HS-27A (cell line): Measurements from ENCODE around the gene IL11.
A peak's percentile ranks its signal among the peaks of the same experiment; 100 is the strongest.
"Not testable (repeated sequence)": the region's sequence is repeated elsewhere in the genome, so short reads cannot be mapped to it uniquely, and the experiment has no call there.

Source experiments
- DNase-seq: peaks from one replicate; pipeline ENCODE4 v3.0.0-alpha.2; 2012; ENCODE audit warnings: low read depth, missing footprints

Gene IL11

DNA sequence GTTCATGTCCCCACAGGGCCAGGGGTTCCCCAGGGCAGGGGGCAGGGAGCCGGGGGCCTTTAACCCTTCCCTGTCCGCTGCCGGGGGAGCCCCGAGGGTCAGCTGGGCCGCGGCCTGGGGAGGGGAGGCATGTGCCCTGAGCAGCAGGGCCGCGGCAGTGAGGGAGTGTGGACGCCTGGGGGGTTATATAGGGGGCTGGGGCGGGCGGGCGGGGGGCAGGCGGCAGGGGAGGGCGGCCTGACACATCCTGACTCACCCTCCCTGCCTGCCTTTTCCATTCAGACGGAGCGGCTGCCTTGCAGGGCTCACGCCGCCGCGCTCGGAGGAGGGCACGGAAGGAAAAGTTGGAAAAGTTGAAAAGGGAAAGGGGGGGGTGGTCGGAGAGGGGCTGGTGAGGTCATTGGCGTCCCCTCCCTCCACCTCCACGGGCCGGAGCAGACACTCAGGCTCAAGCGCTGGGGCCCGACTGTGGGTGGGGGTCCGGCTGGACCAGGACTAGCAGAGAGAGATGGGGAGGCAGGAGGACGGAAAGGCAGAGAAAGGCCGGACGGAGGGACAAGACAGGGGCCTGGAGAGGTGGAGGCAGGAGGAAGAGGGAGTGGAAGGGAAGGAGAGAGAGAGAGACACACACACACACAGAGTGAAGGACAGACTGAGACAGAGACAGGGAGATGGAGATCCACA lies at the start of gene IL11:
Gene IL11 (minus strand): TSS at position 159 of the 684 bp plus-strand sequence. CDS start 153 bp downstream, at position 6.
- DNase-seq, result no peak

DNA sequence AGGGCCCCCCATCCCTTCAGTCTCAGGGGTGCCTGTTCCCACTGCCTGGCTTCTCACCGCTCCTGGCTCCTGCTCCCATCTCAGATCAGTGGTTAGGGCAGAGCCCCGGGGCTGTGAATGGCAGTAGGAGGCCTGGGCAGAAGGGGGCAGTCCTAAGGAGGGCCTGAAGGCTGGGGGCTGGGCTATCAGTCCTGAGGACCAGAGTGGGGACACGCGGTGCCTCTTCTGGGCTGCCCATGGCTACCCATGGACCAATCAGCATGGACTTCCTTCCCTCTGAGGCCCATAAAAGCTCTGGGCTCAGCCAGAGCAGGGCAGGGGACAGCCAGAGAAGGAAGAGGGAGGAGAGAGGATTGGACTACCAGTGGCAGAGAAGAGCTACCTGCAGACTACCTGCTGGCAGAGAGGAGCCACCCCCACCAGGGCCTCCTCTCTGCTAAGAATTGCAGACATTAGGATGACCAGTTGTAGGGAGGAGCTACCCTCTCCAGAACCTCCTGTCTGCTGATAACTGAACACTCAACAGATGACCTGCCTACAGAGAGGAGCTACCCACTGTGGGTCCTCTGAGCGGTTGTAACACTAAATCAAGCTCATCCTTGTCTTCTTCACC lies 49.5 kb upstream of the IL11 start:
- DNase-seq, result no peak

DNA sequence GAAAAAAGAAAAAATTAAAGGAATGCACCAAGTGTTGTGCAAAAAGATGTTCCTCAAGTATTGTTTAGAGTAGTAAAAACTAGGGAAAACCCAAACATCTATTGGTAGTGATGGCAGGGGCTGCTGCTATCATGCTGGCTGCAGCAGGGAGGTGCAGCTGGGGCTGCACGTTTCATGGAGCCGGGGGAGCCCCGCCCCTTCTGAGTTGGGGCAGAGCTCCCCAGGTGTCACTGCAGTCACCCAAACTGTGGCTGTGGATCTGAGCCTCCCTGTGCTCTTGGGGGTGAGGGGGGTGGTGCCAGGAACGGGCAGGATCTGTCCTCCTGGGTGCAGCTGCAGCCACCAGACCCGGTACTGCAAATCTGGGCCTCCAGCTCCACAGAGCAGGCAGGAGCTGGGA lies 48.8 kb upstream of the IL11 start:
- no peak for DNase-seq

DNA sequence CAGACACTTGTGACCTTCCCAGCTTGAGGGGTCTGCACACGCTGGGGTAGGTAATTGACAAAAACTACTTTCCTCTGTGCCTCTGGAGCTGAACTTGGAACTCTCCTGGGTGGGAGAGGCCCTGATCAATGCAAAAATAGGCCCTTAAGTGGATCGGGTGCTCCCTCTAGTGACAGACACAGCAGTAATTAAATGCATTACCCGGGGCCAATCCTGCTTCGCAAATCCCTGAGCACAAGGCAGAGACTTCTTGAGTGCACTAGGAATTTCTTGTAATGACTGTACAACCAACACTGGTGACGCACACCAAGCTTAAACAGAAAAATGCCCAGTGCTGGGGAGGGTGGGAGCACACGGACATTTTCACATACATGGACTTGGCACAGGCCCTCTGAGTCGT lies 47.9 kb upstream of the IL11 start:
- peak; percentile 77 for DNase-seq

DNA sequence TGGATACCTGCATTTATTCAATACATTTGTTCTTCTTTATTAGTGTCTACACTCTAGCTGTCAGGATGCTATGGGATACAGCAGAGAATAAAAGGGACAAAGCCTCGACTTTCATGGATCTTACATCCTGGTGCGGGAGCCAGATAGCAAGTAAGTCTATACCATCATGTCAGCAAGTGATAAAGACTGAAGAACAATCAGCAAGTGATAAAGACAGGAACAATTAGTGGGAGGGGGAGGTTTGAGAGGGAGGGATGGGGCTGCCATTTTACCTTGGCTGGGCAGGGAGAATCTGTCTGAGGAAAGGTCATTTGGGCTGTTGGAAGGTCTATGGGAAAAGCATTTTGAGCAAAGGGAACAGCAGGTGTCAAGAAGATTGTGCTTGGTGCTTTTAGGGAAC lies 39.9 kb upstream of the IL11 start:
- DNase-seq, result no peak

DNA sequence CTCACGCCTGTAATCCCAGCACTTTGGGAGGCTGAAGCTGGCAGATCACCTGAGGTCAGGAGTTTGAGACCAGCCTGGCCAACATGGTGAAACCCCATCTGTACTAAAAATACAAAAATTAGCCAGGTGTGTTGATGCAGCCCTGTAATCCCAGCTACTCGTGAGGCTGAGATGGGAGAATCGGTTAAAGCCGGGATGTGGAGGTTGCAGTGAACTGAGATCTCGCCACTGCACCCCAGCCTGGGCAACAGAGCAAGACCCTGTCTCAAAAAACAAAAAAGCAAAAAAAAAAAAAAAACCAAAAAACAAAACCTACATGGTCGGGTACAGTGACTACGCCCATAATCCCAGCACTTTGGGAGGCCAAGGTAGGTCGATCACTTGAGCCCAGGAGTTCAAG lies 38.9 kb upstream of the IL11 start:
- not testable (repeated sequence) for DNase-seq

DNA sequence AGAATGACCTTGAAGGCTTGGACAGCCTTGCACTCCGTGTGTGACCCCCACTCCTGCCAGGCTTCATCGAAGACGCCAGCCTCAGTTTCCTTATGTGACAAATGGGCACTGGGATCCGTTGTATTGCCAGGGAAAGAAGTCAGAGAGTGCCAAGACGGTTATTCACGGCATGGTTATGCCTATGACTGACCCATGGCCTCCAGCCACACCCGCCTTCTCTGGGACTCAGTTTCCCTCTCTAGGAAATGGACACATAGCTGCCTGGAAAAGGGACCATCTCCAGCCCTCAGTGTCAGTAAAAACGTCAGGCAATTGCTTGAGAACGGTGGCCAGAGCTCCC lies 38.2 kb upstream of the IL11 start:
- DNase-seq, result no peak

DNA sequence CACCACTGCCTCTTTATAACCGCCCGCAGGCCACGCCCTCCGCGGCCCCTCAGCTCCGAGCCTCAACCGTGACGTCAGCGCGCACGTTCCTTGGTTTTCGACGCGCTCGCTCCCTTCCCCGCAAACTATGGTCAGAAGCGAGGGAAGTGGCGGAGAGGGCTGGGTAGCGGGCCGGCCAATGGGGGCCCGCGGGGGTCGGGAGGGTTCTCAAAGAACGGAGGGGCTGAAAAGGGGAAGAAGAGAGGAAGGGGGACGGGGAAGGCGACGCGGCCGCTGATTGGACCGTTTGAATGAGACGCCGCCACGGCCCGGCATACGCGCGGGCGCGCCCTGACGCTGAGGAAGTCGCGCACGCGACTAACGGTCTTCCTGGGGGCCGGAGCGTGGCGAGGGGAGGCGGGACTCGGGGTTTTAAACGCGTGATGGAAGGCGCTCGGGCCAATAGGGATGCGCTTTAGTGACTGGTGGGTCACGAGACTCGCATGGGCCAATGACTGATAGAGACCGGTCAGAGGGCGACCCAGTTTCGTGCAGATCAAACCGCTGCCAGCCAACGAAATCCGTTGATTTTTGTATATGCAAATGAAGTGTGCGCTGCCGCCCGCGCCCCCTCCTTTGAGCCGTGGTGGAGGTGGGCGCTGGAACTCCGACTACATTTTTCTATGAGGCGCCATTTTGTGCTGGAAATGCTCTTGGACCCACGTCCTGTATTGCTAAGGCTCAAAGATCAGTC lies 37.7 kb upstream of the IL11 start:
- DNase-seq, result peak; percentile 99

DNA sequence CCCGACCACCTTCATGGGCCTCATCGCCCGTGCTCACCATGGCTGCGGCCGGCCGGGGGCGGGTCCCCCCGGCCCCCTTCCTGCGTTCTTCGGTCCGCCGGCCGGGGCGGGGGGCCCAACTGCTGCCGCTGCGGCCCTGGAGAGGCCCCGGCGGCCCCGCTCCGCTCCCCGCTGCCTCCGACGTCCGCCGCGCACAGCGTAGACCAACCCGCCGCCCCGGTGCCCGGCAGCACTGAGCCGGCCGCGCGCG lies 37.2 kb upstream of the IL11 start, which contains the start of gene UBE2S:
Gene UBE2S (minus strand): TSS at position 239 of the 250 bp plus-strand sequence. CDS start 199 bp downstream, at position 40.
- not testable (repeated sequence) for DNase-seq

DNA sequence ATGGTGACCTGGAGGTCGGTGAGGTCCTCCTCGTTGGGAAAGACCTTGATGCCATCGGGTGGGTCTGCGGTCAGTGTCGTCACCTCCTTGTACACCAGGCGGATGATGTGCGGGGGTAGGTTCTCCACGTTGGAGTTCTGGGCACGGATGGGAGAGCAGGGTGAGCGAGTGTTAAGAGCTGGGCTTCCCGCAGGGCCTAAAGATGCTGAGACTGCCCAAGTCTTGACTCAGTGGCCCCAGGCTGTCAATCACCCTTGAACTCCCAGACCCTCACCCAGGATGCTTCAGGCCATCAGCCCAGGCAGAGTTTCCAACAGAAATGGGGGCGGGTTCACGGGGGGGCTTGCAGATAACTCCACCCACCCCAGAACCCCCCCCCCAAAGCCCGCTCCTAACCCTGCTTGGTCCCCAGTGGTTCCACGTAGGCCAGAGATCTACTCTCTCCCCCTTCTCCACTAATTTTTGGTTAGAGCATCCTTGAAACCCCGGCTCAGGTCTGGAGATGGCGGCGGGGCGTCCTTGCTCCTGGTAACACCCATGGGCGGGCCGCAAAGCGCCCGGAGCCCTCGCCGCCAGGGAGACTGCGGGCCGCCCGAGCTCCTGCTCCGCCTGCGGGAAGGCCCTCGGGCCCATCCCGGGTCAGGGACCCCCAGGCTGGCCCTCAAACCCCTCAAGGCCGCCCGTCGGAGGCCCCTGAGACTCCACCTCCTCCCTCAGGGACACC lies 36.7 kb upstream of the IL11 start:
- no peak for DNase-seq

DNA sequence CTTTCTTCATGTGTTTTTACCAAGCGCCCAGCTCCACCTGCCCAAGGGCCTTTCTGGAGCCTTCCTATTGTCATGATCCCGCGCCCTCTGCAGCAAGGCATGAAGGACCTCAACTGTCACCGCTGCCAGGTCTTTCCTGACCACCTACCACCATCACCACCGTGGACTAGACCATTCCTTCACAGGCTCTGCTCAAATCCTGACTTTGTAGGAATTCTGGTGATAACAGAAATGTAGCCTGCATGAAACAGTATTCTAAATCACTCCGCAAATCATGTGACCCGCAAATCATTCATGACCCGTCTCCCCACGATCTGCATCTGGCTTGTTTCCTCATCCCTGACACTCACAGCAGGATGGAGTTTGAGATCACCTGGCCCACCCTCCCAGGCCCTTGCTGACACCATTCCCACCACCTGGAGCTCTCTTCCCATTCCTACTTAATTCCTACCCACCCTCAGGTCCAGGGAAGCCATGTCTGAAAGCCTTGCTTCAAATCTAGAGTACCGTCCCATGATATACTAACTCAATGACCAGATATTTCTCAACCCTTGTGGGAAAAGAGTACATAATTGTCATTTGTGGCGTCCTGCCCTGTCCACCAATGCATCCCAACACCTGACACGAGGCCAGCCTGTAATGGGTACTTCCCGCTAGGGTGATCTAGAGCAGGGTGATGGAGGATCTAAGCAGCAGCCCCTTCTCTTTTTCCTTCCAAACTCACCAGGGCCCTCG lies 36.0 kb upstream of the IL11 start:
- no peak for DNase-seq

DNA sequence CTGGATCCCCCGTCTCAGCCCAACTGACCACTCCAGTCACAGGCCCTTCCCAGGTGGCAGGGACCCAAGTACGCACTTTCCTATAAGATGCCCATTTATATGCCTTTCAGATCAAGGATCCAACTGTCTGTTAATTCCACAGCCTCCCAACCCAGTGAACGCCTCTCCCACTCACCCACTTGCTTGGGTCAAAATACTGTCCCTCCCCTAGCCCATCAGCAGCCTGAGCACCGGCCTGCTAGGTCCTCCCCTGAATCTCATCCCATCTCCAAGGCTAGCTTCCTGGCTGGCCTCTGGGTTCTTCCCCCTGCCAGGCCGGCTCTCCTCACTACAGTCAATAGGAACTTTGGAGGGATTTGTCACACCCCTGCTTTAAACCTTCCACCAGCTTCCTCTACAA lies 35.4 kb upstream of the IL11 start:
- DNase-seq, result no peak

DNA sequence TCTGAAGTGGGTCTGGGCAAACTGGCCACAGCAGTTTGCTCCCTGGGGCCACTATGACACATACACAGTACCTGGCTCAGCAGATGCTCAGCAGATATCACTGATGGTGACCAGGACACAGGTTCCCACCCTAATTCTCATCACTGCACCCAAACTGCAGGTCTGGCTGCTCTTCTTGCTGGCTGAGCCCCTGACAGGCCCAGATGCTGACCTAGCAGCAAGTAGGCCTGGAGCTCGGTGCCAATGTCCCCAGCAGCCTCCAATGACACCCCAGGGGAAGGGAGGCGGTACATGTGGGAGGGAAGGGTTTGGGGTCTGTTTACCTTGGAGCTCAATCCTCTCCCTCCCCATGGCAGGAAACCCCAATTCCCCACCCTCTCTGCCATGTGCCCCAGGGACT lies 32.2 kb upstream of the IL11 start:
- DNase-seq, result no peak

DNA sequence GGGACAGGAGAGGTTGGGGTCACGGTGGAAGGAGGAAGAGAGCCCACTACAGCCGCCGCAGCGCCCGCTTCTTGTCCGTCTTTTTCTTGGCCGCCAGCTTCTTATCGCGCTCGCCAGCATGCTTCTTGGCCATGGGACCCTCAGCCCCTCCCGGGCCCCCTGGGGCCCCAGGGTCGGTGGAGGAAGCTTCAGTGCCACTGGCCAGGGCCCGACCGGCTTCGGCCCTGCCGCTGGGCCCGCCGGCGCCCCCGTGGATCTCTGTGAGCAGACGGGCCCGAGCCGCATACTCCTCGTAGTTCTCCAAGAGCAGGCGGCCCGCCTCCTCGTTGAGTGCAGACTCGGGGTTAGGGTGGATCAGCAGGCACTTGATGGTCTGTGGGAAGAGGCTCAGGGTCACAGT lies 31.1 kb upstream of the IL11 start:
- not testable (repeated sequence) for DNase-seq

DNA sequence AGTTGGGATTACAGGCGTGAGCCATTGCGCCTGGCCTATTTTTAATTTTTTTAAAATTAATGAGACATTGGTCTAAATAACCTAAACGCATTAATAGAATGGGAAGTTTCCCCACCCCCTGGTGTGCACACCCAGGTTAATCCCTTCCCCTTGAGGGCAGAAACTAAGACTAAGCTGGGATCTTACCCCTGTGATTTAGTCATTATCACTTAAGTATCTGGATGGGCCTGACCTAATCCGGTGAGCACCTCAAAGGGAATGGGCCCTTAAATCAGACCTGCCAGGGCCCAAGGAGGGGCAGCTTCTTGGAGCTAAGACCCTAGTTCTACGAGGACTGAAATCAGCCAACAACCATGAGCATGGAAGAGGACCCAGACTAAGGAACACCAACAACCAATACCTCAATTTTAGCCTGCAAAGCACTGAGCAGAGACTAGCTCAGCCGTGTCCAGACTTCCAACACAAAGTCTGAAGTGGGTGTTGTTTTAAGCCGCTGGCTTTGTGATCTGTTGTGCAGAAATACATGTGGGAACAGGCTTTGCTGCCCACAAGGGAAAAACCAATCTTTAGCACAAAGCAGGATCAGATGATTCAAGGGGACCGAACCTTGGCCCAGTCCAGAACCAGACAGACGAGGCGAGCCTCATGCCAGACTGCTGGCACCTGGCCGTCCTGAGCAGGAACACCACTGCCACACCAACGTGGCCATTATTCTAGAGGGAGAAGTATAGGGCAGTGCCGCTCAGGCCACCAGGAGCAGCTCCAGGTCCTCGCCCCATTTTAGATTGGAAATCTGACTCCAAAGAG lies 30.2 kb upstream of the IL11 start:
- DNase-seq, result no peak

DNA sequence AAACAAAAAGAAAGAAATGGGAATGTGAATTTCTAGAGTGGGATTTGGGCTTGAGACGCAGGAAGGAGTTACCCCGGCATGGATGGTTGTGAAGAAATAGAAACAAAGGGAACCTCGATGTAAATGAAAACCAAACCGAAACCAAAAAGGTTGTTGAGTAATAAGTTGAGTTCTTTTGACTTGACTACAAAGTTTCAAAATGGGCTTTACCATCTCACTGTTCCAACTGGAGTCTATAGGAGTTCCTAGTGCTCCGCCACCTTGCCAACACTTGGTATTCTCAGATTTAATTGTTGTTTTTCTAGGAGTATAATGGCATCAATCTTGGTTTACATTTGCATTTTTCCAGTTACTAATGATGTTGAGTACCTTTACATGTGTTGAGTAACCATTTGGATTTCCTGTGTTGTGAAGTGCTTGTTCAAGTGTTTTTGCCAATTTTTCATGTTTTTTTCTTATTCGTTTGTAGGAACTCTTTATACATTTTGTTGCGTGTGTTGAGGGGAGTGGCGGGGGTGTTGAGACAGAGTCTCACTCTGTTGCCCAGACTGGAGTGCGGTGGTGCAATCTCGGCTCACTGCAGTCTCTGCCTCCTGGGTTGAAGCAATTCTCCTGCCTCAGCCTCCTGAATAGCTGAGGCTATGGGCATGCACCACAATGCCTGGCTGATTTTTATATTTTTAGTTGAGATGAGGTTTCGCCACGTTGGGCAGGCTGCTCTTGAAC lies 28.1 kb upstream of the IL11 start:
- DNase-seq, result no peak

DNA sequence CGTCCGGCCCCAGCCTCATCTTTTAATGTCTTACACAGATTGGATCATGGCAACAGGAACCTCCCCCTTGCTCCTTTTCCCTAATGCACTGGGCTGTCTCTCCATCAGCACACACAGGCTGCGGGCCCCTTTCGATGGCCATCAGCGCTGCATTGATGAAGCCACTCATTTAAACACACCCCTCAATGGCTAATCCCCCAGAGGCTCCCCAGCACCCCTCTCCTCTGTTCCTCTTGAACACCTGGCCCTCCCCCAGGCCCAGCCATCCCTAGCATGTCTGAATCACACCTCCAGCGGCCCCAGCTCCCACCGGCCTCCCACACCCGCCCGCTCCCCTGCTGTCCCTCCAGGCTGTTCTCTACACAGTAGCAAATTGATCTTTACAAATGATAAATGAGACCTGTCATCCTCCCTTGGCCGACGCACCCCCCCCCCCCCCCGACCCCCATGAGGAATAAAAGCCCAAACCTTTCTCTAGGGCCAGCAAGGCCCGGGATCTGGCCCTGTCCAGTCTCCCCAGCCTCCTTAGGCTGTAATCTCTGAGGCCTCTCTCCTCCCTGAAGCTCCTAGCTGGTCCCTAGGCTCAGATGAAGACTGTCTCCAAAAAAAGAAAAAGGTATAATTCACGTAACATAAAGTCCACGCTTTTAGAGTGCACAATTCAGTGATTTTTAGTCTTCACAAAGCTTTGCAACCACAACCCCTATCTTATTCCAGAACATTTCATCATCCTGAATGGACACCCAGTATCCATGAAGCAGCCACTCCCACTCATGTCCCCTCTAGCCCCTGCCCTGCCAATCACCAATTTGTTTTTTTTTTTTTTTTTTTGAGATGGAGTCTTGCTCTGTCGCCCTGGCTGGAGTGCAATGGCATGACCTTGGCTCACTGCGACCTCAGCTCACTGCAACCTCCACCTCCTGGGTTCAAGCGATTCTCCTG lies 22.8 kb upstream of the IL11 start:
- no peak for DNase-seq

DNA sequence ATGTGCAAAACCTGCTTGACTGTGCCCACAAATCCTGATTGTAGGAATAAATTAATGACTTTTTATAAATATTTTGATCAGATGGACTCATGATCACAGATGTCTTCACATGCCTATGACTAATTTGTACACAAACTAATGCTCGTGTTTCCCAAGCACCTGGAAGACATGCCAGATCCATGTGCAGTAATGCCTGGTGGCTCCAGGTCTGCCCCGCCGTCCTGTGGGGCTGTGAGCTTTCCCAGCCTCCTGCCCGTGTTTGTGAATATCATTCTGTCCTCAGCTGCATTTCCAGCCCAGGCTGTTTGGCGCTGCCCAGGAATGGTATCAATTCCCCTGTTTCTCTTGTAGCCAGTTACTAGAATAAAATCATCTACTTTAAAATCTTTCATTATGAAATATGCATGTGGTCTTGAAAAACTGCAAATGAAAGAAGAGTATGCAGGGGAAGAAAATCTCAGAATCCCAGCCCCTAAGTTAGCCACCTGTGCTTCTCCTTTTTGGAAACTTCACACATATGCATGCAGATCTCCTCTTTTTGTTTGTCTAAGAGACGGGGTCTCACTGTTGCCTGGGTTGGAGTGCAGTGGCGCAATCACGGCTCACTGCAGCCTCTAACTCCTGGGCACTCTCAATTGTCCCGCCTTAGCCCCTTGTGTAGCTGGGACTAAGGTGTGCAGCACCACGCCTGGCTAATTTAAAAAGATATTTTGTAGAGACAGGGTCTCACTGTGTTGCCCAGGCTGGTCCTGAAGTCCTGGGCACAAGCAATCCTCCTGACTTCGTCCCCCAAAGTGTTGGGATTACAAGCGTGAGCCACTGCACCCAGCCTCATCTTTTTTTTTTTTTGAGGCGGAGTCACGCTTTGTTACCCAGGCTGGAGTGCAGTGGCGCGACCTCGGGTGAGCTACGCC lies 21.7 kb upstream of the IL11 start:
- no peak for DNase-seq
